Uterus (tissue), 2 donors: Measurements from ENCODE around the gene DPY19L3.

Source experiments
- POLR2A ChIP-seq, 2 donors: fragments of 450-650 bp; IDR thresholded peaks; one replicate each; pipeline ENCODE4 v1.6.1; 2016; ENCODE audit warnings: antibody characterized with exemption in 2 of 2, mild to moderate bottlenecking in 1 of 2, moderate library complexity in 1 of 2
- TF ChIP-seq, protein P1 (sequence below), 4 experiments: fragments of 200-600 bp in 2 of 4; fragments of 450-650 bp in 2 of 4; sonication (generic) in 2 of 4; IDR thresholded peaks; one replicate each; pipeline ENCODE4 v1.5.1; 2016 to 2019; ENCODE audit warnings: antibody characterized with exemption in 4 of 4, mild to moderate bottlenecking in 2 of 4, moderate library complexity in 1 of 4

DNA sequence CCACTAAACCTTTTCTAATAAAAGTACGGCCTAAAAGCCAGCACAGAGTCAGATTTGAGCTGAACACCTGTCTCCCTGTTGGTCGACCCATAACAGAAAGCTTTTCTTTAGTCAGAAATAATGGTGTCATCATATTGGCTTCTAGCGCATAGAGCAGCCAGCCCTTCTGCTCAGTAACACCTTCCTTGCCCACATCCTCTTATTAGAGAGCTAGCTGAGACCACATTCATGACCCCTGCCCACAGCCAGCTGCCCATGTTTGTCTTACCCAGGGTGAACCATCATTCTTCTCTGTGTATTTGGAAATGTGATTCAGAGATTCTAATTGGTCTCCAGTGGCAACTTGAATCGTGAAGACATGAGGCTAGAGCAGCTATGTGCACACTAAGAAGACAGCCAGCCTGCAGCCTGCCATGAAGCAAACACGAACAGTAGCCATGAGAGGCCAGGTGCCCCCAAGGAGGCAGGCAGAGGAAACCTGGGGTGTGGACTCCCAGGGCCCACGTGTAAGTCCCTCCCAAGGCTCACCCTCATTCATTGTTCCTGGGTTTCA, 93.2 kb downstream of the DPY19L3 start:
- TF ChIP-seq, protein P1, sequence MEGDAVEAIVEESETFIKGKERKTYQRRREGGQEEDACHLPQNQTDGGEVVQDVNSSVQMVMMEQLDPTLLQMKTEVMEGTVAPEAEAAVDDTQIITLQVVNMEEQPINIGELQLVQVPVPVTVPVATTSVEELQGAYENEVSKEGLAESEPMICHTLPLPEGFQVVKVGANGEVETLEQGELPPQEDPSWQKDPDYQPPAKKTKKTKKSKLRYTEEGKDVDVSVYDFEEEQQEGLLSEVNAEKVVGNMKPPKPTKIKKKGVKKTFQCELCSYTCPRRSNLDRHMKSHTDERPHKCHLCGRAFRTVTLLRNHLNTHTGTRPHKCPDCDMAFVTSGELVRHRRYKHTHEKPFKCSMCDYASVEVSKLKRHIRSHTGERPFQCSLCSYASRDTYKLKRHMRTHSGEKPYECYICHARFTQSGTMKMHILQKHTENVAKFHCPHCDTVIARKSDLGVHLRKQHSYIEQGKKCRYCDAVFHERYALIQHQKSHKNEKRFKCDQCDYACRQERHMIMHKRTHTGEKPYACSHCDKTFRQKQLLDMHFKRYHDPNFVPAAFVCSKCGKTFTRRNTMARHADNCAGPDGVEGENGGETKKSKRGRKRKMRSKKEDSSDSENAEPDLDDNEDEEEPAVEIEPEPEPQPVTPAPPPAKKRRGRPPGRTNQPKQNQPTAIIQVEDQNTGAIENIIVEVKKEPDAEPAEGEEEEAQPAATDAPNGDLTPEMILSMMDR (IDR thresholded peaks at IDR 0.05), result no peak
- TF ChIP-seq POLR2A (IDR thresholded peaks at IDR 0.05), result no peak
